NCI-H69 (cell line): ENCODE data around the gene FOXN1.

ENCODE experiments used
- DNase-seq: peaks from one replicate; lab custom pipeline; 2025; lab: John Stamatoyannopoulos, UW

The FOXN1 gene

GRCh38 chr17:28526381-28526780 lies 20.2 kb downstream of the FOXN1 start:
- DNase-seq, result no peak

GRCh38 chr17:28527181-28527681 lies 21.1 kb downstream of the FOXN1 start:
- DNase-seq, result no peak

GRCh38 chr17:28527859-28528258 lies 21.7 kb downstream of the FOXN1 start:
- no peak for DNase-seq

- DNase-seq, result peak; percentile 28
Observed at GRCh38 chr17:28528327-28529012, 22.3 kb downstream of the FOXN1 start.

- DNase-seq, result no peak
Observed at GRCh38 chr17:28529013-28529400, 22.9 kb downstream of the FOXN1 start.

- DNase-seq, result no peak
Observed at GRCh38 chr17:28530250-28530649, 24.1 kb downstream of the FOXN1 start.

GRCh38 chr17:28530926-28531325 lies 24.8 kb downstream of the FOXN1 start:
- no peak for DNase-seq

- DNase-seq, result no peak
Observed at GRCh38 chr17:28532050-28532960, 26.2 kb downstream of the FOXN1 start.

- no peak for DNase-seq
Observed at GRCh38 chr17:28533091-28533807, 27.1 kb downstream of the FOXN1 start.

GRCh38 chr17:28534740-28535375 lies 28.7 kb downstream of the FOXN1 start:
- DNase-seq, result no peak

- peak; percentile 56 for DNase-seq
Observed at GRCh38 chr17:28536532-28537218, 30.5 kb downstream of the FOXN1 start.

- DNase-seq, result no peak
Observed at GRCh38 chr17:28537219-28537610, 31.1 kb downstream of the FOXN1 start.

GRCh38 chr17:28538296-28538895 lies 32.2 kb downstream of the FOXN1 start:
- no peak for DNase-seq

- DNase-seq, result peak; percentile 49
Observed at GRCh38 chr17:28540231-28540630, 34.1 kb downstream of the FOXN1 start.

GRCh38 chr17:28541439-28541838 lies 35.3 kb downstream of the FOXN1 start:
- no peak for DNase-seq

- no peak for DNase-seq
Observed at GRCh38 chr17:28544402-28545140, 38.4 kb downstream of the FOXN1 start.

- no peak for DNase-seq
Observed at GRCh38 chr17:28545141-28545503, 39.0 kb downstream of the FOXN1 start.

- no peak for DNase-seq
Observed at GRCh38 chr17:28545787-28546415, 39.8 kb downstream of the FOXN1 start.

- no peak for DNase-seq
Observed at GRCh38 chr17:28547096-28547622, 41.0 kb downstream of the FOXN1 start.
